Activated naive CD8-positive, alpha-beta T cell (primary cell): Measurements from ENCODE around the gene PRR14.
A peak's percentile ranks its signal among the peaks of the same experiment; 100 is the strongest.
"Not testable (repeated sequence)": the region's sequence is repeated elsewhere in the genome, so short reads cannot be mapped to it uniquely, and the experiment has no call there.

Experiments used
- H3K27ac Mint-ChIP-seq: one replicate; pipeline ENCODE4 v1.8.0; 2021; ENCODE audit warnings: mixed read lengths
- H3K27me3 Mint-ChIP-seq: one replicate; pipeline ENCODE4 v1.8.0; 2021; ENCODE audit warnings: mixed read lengths
- H3K36me3 Mint-ChIP-seq: one replicate; pipeline ENCODE4 v1.8.0; 2021; ENCODE audit warnings: mixed read lengths
- H3K4me1 Mint-ChIP-seq: one replicate; pipeline ENCODE4 v1.8.0; 2021; ENCODE audit warnings: low read depth, mixed read lengths
- H3K4me3 Mint-ChIP-seq: one replicate; pipeline ENCODE4 v1.8.0; 2021; ENCODE audit warnings: mild to moderate bottlenecking, mixed read lengths
- H3K9me3 Mint-ChIP-seq: one replicate; pipeline ENCODE4 v1.8.0; 2021; ENCODE audit warnings: low read depth, mixed read lengths

Gene PRR14

GRCh38 chr16:30621765-30622164 lies 29.0 kb upstream of the PRR14 start:
- no peaks in the 10 kb centered on the region for H3K9me3 Mint-ChIP-seq
- no peaks in the 10 kb centered on the region for H3K36me3 Mint-ChIP-seq
- no peak overlapping the region for H3K27ac Mint-ChIP-seq
- no peak overlapping the region for H3K4me3 Mint-ChIP-seq
- no peaks in the 10 kb centered on the region for H3K4me1 Mint-ChIP-seq
- no peaks in the 10 kb centered on the region for H3K27me3 Mint-ChIP-seq

GRCh38 chr16:30622455-30623032 lies 28.2 kb upstream of the PRR14 start:
- no peaks in the 10 kb centered on the region for H3K9me3 Mint-ChIP-seq
- H3K36me3 Mint-ChIP-seq, result no peaks in the 10 kb centered on the region

GRCh38 chr16:30623536-30624283 lies 27.1 kb upstream of the PRR14 start:
- Mint-ChIP-seq H3K9me3 (no peaks in the 10 kb centered on the region), H3K27me3 (no peaks in the 10 kb centered on the region), H3K27ac (no peak overlapping the region), H3K4me1 (peaks cover 3% of the 10 kb centered on the region), H3K36me3 (no peaks in the 10 kb centered on the region), H3K4me3 (no peak overlapping the region)

More at GRCh38 chr16:30622455-30623032, 28.2 kb upstream of the PRR14 start:
- Mint-ChIP-seq H3K4me1 (no peaks in the 10 kb centered on the region), H3K27ac (no peak overlapping the region), H3K4me3 (no peak overlapping the region), H3K27me3 (no peaks in the 10 kb centered on the region)

- Mint-ChIP-seq H3K27me3 (no peaks in the 10 kb centered on the region), H3K4me3 (no peak overlapping the region), H3K9me3 (no peaks in the 10 kb centered on the region), H3K36me3 (no peaks in the 10 kb centered on the region), H3K4me1 (peaks cover 5% of the 10 kb centered on the region), H3K27ac (no peak overlapping the region)
Measured at GRCh38 chr16:30626236-30626635, 24.5 kb upstream of the PRR14 start.

- Mint-ChIP-seq H3K4me3 (peak overlapping the region; percentile 66), H3K4me1 (peaks cover 5% of the 10 kb centered on the region), H3K9me3 (no peaks in the 10 kb centered on the region), H3K27ac (peak overlapping the region; percentile 68), H3K36me3 (no peaks in the 10 kb centered on the region), H3K27me3 (no peaks in the 10 kb centered on the region)
Measured at GRCh38 chr16:30628628-30629540, 21.9 kb upstream of the PRR14 start.

GRCh38 chr16:30632454-30632853 lies 18.3 kb upstream of the PRR14 start:
- not testable (repeated sequence) for H3K27me3 Mint-ChIP-seq, H3K27ac Mint-ChIP-seq, H3K9me3 Mint-ChIP-seq, H3K4me3 Mint-ChIP-seq, H3K36me3 Mint-ChIP-seq
- H3K4me1 Mint-ChIP-seq, result peaks cover 15% of the 10 kb centered on the region

GRCh38 chr16:30633526-30633925 lies 17.2 kb upstream of the PRR14 start:
- Mint-ChIP-seq H3K4me3 (peak overlapping the region; percentile 93), H3K36me3 (no peaks in the 10 kb centered on the region), H3K27me3 (no peaks in the 10 kb centered on the region), H3K4me1 (peaks cover 14% of the 10 kb centered on the region), H3K9me3 (no peaks in the 10 kb centered on the region), H3K27ac (peak overlapping the region; percentile 97)

- no peaks in the 10 kb centered on the region for H3K36me3 Mint-ChIP-seq
- H3K27me3 Mint-ChIP-seq, result no peaks in the 10 kb centered on the region
- H3K27ac Mint-ChIP-seq, result peak overlapping the region; percentile 1
- no peaks in the 10 kb centered on the region for H3K9me3 Mint-ChIP-seq
- peaks cover 10% of the 10 kb centered on the region for H3K4me1 Mint-ChIP-seq
- H3K4me3 Mint-ChIP-seq, result no peak overlapping the region
Measured at GRCh38 chr16:30636599-30636998, 14.2 kb upstream of the PRR14 start.

- not testable (repeated sequence) for H3K36me3 Mint-ChIP-seq, H3K4me3 Mint-ChIP-seq, H3K27me3 Mint-ChIP-seq, H3K9me3 Mint-ChIP-seq, H3K27ac Mint-ChIP-seq, H3K4me1 Mint-ChIP-seq
Measured at GRCh38 chr16:30637139-30637538, 13.6 kb upstream of the PRR14 start.

- H3K27me3 Mint-ChIP-seq, result no peaks in the 10 kb centered on the region
- no peaks in the 10 kb centered on the region for H3K36me3 Mint-ChIP-seq
- H3K4me1 Mint-ChIP-seq, result peaks cover 10% of the 10 kb centered on the region
- no peaks in the 10 kb centered on the region for H3K9me3 Mint-ChIP-seq
- H3K27ac Mint-ChIP-seq, result no peak overlapping the region
- H3K4me3 Mint-ChIP-seq, result no peak overlapping the region
Measured at GRCh38 chr16:30637944-30638343, 12.8 kb upstream of the PRR14 start.

- Mint-ChIP-seq H3K4me1 (no peaks in the 10 kb centered on the region), H3K4me3 (no peak overlapping the region), H3K9me3 (no peaks in the 10 kb centered on the region), H3K36me3 (no peaks in the 10 kb centered on the region), H3K27me3 (no peaks in the 10 kb centered on the region), H3K27ac (no peak overlapping the region)
Measured at GRCh38 chr16:30641378-30641982, 9.3 kb upstream of the PRR14 start.

- H3K9me3 Mint-ChIP-seq, result no peaks in the 10 kb centered on the region
- H3K4me1 Mint-ChIP-seq, result no peaks in the 10 kb centered on the region
- no peak overlapping the region for H3K4me3 Mint-ChIP-seq
- H3K36me3 Mint-ChIP-seq, result no peaks in the 10 kb centered on the region
- H3K27me3 Mint-ChIP-seq, result no peaks in the 10 kb centered on the region
- H3K27ac Mint-ChIP-seq, result no peak overlapping the region
Measured at GRCh38 chr16:30644334-30644830, 6.4 kb upstream of the PRR14 start.

- Mint-ChIP-seq H3K36me3 (no peaks in the 10 kb centered on the region), H3K9me3 (no peaks in the 10 kb centered on the region), H3K27me3 (no peaks in the 10 kb centered on the region), H3K27ac (no peak overlapping the region), H3K4me1 (peaks cover 8% of the 10 kb centered on the region), H3K4me3 (no peak overlapping the region)
Measured at GRCh38 chr16:30645727-30646126, 5.0 kb upstream of the PRR14 start.

- no peaks in the 10 kb centered on the region for H3K9me3 Mint-ChIP-seq
- H3K27me3 Mint-ChIP-seq, result no peaks in the 10 kb centered on the region
- H3K36me3 Mint-ChIP-seq, result no peaks in the 10 kb centered on the region
- peaks cover 13% of the 10 kb centered on the region for H3K4me1 Mint-ChIP-seq
- no peak overlapping the region for H3K27ac Mint-ChIP-seq
- H3K4me3 Mint-ChIP-seq, result no peak overlapping the region
Measured at GRCh38 chr16:30647274-30647571, 3.5 kb upstream of the PRR14 start.
